Measurements from ENCODE around the gene RBBP5. TPM values are rescaled to one million over a fixed set of nuclear protein-coding genes. Genes with fewer than 3 reads are reported as not detected.

The RBBP5 gene
- total RNA-seq, 1 experiment from 2014 or later = 17.3 TPM

DNA sequence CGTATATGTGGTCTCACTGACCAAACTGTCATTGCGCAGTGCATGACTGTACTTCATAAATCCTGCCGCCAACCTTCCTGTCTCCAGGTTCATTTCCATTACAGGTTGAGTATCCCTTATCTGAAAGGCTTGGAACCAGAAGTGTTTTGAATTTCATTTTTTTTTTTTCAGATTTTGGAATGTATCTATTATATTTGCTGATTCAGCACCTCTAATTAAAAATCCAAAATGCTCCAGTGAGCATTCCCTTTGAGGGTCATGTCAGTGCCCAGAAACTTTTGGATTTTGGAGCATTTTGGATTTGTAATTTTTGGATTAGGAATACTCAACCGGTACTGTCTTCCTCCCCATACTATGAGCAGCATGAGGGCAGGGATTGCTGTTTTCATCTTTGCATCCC, 30.7 kb upstream of the RBBP5 start:
- Histone ChIP-seq H3K27me3 (ENCODE audit: insufficient read depth, low read length) (no peaks in the 10 kb centered on the region), H2BK15ac (ENCODE audit: low read depth, low read length) (no peak overlapping the region), H3K9me3 (ENCODE audit: control insufficient read depth, low read depth, low read length) (peaks cover 9% of the 10 kb centered on the region), H2BK120ac (ENCODE audit: low read depth, low read length, poor library complexity, severe bottlenecking) (no peak overlapping the region), H3K18ac (ENCODE audit: insufficient read length, low read depth, low read length) (no peak overlapping the region), H3K4me2 (ENCODE audit: insufficient read depth, insufficient read length, low read length) (no peak overlapping the region), H3K56ac (ENCODE audit: insufficient read length, low read depth, low read length) (no peak overlapping the region), H4K8ac (replicated peaks; ENCODE audit: insufficient read length, low read depth, low read length) (no peak overlapping the region), H2AK5ac (ENCODE audit: insufficient read length, low read length) (no peak overlapping the region), H4K91ac (ENCODE audit: insufficient read length, low read depth, low read length) (no peak overlapping the region), H4K5ac (ENCODE audit: insufficient read length, low read depth, low read length) (no peak overlapping the region), H4K20me1 (ENCODE audit: control insufficient read depth, insufficient read depth, insufficient read length) (no peaks in the 10 kb centered on the region), H2AFZ (ENCODE audit: low read length) (no peak overlapping the region), H3K4ac (ENCODE audit: low read depth, low read length) (no peak overlapping the region), H3K9ac (ENCODE audit: extremely low read depth, insufficient read length, low read length) (no peak overlapping the region), H3K14ac (ENCODE audit: insufficient read depth, low read length) (no peak overlapping the region), H2BK5ac (ENCODE audit: insufficient read length, low read length) (no peak overlapping the region), H3K27ac (ENCODE audit: insufficient read length, low read depth, low read length) (no peak overlapping the region), H2BK12ac (ENCODE audit: insufficient read length, low read depth, low read length) (no peak overlapping the region), H3K23ac (ENCODE audit: insufficient read length, low read depth, low read length) (no peak overlapping the region), H3K79me1 (ENCODE audit: insufficient read depth, low read depth, low read length, poor library complexity, severe bottlenecking) (no peaks in the 10 kb centered on the region), H3K23me2 (ENCODE audit: insufficient read length, low read depth, low read length, poor library complexity, severe bottlenecking) (no peaks in the 10 kb centered on the region), H3T11ph (ENCODE audit: low read length) (no peak overlapping the region), H2BK20ac (ENCODE audit: low read depth, low read length, poor library complexity, severe bottlenecking) (no peak overlapping the region), H3K79me2 (ENCODE audit: insufficient read depth, low read length) (no peaks in the 10 kb centered on the region), H3K4me1 (ENCODE audit: insufficient read depth, low read length) (no peaks in the 10 kb centered on the region)
- no peak overlapping the region for H3K4me3 Mint-ChIP-seq
- no CpG with 5 or more reads among the region's 4 CpGs for WGBS (ENCODE audit: extremely low coverage, insufficient read length, low lambda C conversion rate)
- H3K36me3 Mint-ChIP-seq (ENCODE audit: insufficient read depth in 1 of 3, low read depth in 3 of 3) = peaks cover 41 to 64% (median 55%) of the 10 kb centered on the region in 3 experiments
- peaks cover 6 to 9% of the 10 kb centered on the region in 2 experiments for H3K4me1 Mint-ChIP-seq
- no peaks in the 10 kb centered on the region for H3K27me3 Mint-ChIP-seq (ENCODE audit: low read depth)
- peaks cover 29% of the 10 kb centered on the region in 2 experiments for H3K9me3 Mint-ChIP-seq
- no peak for DNase-seq
- TF ChIP-seq, protein P1, sequence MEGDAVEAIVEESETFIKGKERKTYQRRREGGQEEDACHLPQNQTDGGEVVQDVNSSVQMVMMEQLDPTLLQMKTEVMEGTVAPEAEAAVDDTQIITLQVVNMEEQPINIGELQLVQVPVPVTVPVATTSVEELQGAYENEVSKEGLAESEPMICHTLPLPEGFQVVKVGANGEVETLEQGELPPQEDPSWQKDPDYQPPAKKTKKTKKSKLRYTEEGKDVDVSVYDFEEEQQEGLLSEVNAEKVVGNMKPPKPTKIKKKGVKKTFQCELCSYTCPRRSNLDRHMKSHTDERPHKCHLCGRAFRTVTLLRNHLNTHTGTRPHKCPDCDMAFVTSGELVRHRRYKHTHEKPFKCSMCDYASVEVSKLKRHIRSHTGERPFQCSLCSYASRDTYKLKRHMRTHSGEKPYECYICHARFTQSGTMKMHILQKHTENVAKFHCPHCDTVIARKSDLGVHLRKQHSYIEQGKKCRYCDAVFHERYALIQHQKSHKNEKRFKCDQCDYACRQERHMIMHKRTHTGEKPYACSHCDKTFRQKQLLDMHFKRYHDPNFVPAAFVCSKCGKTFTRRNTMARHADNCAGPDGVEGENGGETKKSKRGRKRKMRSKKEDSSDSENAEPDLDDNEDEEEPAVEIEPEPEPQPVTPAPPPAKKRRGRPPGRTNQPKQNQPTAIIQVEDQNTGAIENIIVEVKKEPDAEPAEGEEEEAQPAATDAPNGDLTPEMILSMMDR (conservative IDR thresholded peaks at IDR 0.05) = no peak
- no peak overlapping the region for H3K27ac Mint-ChIP-seq
